ENCODE data around the gene PREB. TPM values are rescaled to one million over a fixed set of nuclear protein-coding genes. Genes with fewer than 3 reads are reported as not detected.

Gene PREB
- total RNA-seq, 1 donor from 2014 or later, result 38.7 TPM

GRCh38 chr2:27133195-27133875 lies 1.1 kb downstream of the PREB start:
- ChIA-PET POLR2A (interaction anchor here (0.6 to 3.0 kb wide), 12 partner anchors 9 to 295 kb away, joined by 3 to 32 read pairs (median 4); partner anchors contain the start of genes ABHD1, KHK, NRBP1 and SLC5A6), CTCF (interaction anchor here (1.2 to 2.8 kb wide), 4 partner anchors 10 to 147 kb away, joined by 4 to 10 read pairs (median 8); partner anchors contain the start of gene ABHD1)
- Mint-ChIP-seq H3K27me3 (no peaks in the 10 kb centered on the region), H3K9me3 (no peaks in the 10 kb centered on the region), H3K27ac (peak overlapping the region; percentile 69), H3K4me3 (peak overlapping the region; percentile 95), H3K4me1 (peaks cover 20% of the 10 kb centered on the region), H3K36me3 (ENCODE audit: low read depth) (peaks cover 42% of the 10 kb centered on the region)
- no peak for DNase-seq
- ATAC-seq (ENCODE audit: low read depth), result no peak
- intact Hi-C loops (cut with micrococcal nuclease), result no loop called here
- TF ChIP-seq CTCF (IDR thresholded peaks at IDR 0.05), result no peak

GRCh38 chr2:27131429-27131828 lies 3.0 kb downstream of the PREB start:
- CTCF ChIA-PET, result no interaction called here
- intact Hi-C loops (cut with micrococcal nuclease), result no loop called here

GRCh38 chr2:27130396-27130795 lies 4.0 kb downstream of the PREB start:
- H3K9me3 Mint-ChIP-seq, result no peaks in the 10 kb centered on the region
- H3K4me3 Mint-ChIP-seq, result no peak overlapping the region
- ATAC-seq (ENCODE audit: low read depth) (no peak), DNase-seq (no peak)
- intact Hi-C loops (cut with micrococcal nuclease), result no loop called here
- no peaks in the 10 kb centered on the region for H3K27me3 Mint-ChIP-seq
- H3K4me1 Mint-ChIP-seq, result peaks cover 20% of the 10 kb centered on the region
- no peak overlapping the region for H3K27ac Mint-ChIP-seq
- ChIA-PET CTCF (no interaction called here), POLR2A (no interaction called here)
- peaks cover 42% of the 10 kb centered on the region for H3K36me3 Mint-ChIP-seq (ENCODE audit: low read depth)
- no peak for TF ChIP-seq CTCF (IDR thresholded peaks at IDR 0.05)

More at GRCh38 chr2:27131429-27131828, 3.0 kb downstream of the PREB start:
- no peak for DNase-seq
- peaks cover 20% of the 10 kb centered on the region for H3K4me1 Mint-ChIP-seq
- no peaks in the 10 kb centered on the region for H3K27me3 Mint-ChIP-seq
- H3K4me3 Mint-ChIP-seq, result no peak overlapping the region
- H3K9me3 Mint-ChIP-seq, result no peaks in the 10 kb centered on the region
- H3K36me3 Mint-ChIP-seq (ENCODE audit: low read depth), result peaks cover 42% of the 10 kb centered on the region
- POLR2A ChIA-PET, result interaction anchor here (0.6 to 1.6 kb wide), 3 partner anchors 8 to 45 kb away, joined by 3 read pairs; partner anchors contain the start of genes ABHD1 and KHK
- no peak overlapping the region for H3K27ac Mint-ChIP-seq
- ATAC-seq (ENCODE audit: low read depth), result no peak
- TF ChIP-seq CTCF (IDR thresholded peaks at IDR 0.05), result no peak

GRCh38 chr2:27128668-27129571 lies 5.5 kb downstream of the PREB start:
- no peaks in the 10 kb centered on the region for H3K9me3 Mint-ChIP-seq
- peaks cover 40% of the 10 kb centered on the region for H3K36me3 Mint-ChIP-seq (ENCODE audit: low read depth)
- no peak overlapping the region for H3K4me3 Mint-ChIP-seq
- ChIA-PET CTCF (interaction anchor here (0.8 kb wide), 1 partner anchor 31 kb away, joined by 3 read pairs; no protein-coding TSS in a partner anchor), POLR2A (interaction anchor here (0.6 kb wide), 1 partner anchor 668 kb away, joined by 6 read pairs; no protein-coding TSS in a partner anchor)
- no peaks in the 10 kb centered on the region for H3K27me3 Mint-ChIP-seq
- intact Hi-C loops (cut with micrococcal nuclease), result no loop called here
- DNase-seq (no peak), ATAC-seq (ENCODE audit: low read depth) (no peak)
- TF ChIP-seq CTCF (IDR thresholded peaks at IDR 0.05), result no peak
- H3K27ac Mint-ChIP-seq, result no peak overlapping the region
- peaks cover 15% of the 10 kb centered on the region for H3K4me1 Mint-ChIP-seq

Data from activated B cell treated with CpG ODN at 0.5 μM for 24 hours (primary cell).